Mammary epithelial cell (primary cell): ENCODE data around the gene TRMU.

Experiments used
- CTCF ChIP-seq, 2 donors: IDR thresholded peaks in 1 of 2; conservative IDR thresholded peaks in 1 of 2; 2 replicates each; pipeline ENCODE4 v1.5.1; 2011 to 2012; ENCODE audit warnings: inconsistent platforms in 2 of 2, low read length in 2 of 2, mild to moderate bottlenecking in 2 of 2, control low read depth in 1 of 2, low read depth in 1 of 2; ENCODE audit not compliant: insufficient read depth in 1 of 2; ENCODE audit errors: extremely low read depth in 1 of 2
- EZH2 ChIP-seq: IDR thresholded peaks from 2 replicates; pipeline ENCODE4 v1.6.1; 2012; ENCODE audit warnings: low read length, inconsistent platforms, borderline replicate concordance

- no peak for TF ChIP-seq CTCF (conservative IDR thresholded peaks at IDR 0.05 in 1 of 2, IDR thresholded peaks at IDR 0.05 in 1 of 2; ENCODE audit: extremely low read depth in 1 of 2, insufficient read depth in 1 of 2, low read depth in 1 of 2, low read length in 2 of 2)
- TF ChIP-seq EZH2 = no peak
Measured at GRCh38 chr22:46382524-46382923, 47.0 kb downstream of the TRMU start.
